GM12873 (cell line): Measurements from ENCODE around the gene CARM1.

Experiments used
- TF ChIP-seq, protein P1 (sequence below): IDR thresholded peaks from 2 replicates; pipeline ENCODE4 v1.5.1; 2012; ENCODE audit warnings: low read depth, mild to moderate bottlenecking, moderate library complexity, low read length, control low read depth; ENCODE audit not compliant: insufficient read depth; ENCODE audit errors: missing control alignments

Gene CARM1

DNA sequence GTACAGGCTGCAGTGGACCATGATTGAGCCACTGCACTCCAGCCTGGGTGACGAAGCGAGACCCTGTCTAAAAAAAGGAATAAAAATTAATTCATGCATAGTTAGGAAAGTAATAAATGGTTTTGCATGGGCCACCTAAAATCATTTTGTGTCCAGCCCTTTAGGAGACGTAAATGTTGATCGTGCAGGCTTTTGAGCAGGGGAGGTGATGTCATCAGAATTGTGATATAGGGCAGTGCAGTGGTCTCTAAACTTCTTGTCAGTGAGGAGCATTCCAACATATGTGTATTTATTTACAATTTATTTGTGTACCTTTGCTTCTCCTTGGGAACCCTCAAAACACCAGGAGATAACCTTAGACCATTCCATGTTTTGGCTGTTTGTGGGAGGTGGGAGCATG lies 92.5 kb downstream of the CARM1 start:
- TF ChIP-seq, protein P1, sequence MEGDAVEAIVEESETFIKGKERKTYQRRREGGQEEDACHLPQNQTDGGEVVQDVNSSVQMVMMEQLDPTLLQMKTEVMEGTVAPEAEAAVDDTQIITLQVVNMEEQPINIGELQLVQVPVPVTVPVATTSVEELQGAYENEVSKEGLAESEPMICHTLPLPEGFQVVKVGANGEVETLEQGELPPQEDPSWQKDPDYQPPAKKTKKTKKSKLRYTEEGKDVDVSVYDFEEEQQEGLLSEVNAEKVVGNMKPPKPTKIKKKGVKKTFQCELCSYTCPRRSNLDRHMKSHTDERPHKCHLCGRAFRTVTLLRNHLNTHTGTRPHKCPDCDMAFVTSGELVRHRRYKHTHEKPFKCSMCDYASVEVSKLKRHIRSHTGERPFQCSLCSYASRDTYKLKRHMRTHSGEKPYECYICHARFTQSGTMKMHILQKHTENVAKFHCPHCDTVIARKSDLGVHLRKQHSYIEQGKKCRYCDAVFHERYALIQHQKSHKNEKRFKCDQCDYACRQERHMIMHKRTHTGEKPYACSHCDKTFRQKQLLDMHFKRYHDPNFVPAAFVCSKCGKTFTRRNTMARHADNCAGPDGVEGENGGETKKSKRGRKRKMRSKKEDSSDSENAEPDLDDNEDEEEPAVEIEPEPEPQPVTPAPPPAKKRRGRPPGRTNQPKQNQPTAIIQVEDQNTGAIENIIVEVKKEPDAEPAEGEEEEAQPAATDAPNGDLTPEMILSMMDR = no peak

DNA sequence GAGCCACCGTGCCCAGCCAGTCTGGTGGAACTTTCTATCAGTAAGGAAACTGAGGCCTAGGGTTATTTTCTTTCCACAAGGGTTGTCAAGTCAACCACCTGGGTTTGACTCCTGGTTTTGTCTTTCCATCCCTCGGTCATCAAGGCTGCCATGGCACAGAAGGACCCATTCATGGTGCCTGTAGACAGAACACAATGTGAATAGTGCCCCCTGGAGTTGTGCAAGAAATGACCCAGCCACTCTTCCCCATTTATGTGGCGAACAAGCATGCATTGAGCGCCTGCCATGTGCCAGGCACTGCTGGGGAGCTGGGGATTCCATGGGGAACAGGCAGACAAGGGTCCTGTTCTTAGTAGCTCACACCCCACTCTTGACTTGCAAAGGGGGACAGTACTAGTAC lies 93.5 kb downstream of the CARM1 start:
- TF ChIP-seq, protein P1 = peak; percentile 31

DNA sequence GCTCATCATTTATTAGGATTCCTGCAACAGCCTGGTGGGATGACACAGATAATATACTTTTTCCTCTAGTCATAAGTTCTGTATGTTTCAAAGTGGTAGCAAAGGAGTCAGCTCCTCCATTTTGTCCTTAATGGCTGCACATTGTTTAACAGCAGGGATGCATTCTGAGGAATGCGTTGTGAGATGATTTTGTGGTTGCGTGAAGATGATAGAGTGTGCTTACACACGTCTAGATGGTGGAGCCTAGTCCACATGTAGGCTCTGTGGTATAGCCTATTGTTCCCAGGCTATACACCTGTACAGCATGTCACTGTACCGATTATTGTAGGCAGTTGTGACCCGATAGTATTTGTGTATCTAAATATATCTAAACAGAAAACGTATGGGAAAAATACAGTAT lies 94.0 kb downstream of the CARM1 start:
- TF ChIP-seq, protein P1 = no peak

DNA sequence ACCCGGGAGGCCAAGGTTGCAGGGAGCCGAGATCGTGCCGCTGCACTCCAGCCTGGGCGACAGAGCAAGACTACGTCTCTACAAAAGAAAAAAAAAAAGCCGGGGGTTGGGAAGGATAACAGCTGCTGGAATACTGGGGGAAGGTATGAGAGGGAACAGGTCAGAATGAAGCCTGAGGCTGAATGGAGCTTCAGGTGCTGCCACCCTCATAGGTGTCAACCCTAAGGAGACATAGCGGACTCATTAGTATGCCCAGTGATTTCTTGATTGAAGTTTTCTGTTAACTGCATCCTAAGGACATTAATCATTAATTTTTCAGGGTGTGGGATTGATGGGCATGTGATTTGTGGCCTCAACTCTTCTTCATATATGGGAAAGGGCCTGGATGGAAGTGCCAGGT lies 95.5 kb downstream of the CARM1 start:
- TF ChIP-seq, protein P1 = no peak

DNA sequence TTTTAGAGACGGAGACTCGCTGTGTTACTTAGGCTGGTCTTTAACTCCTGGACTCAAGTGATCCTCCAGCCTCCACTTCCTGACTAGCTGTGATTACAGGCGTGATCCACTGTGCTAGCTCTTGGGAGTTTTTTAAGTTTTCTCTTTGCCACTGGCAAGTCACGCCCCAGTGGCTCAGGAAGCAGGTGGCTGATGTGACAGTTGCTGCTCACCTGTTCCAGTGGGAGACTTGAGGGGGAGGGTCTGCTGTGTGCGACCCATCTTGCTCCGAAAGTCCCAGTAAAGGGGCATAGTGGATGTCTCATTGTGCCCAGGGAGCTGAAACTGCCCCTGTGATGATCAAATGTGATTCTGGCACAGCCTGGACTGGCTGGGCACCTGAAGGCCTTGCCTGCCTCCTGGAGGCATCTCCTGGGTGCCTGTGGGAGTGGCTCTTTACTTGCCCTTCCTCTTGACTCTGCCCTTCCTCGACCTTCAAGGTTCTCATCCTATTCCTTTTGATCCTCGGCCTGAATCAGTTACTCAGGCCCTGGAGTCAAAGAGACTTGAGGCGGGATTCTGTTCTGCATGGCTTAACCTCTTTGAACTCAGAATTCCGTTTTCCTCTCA lies 97.3 kb downstream of the CARM1 start:
- TF ChIP-seq, protein P1 = peak; percentile 21

DNA sequence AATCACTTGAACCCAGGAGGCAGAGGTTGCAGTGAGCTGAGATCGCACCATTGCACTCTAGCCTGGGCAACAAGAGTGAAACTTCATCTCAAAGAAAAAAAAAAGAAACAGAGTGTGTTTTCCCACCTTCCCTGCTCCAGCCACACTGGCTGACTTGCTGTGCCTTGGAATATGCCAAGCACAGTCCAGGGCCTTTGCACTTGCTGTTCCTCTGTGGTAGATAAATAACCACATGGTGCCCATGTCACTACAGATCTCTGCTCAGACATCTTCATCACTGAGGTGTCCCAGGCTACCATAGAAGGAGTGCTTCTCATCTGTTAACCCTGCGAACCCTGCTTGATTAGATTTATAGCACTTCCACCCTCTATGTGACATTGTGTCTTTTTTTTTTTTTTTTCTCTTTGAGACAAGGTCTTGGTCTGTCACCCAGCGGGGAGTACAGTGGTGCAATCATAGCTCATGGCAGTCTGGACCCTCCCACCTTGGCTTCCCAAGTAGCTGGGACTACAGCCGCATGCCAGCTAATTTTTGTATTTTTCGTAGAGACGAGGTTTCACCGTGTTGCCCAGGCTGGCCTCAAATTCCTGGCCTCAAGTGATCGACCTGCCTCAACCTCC lies 99.9 kb downstream of the CARM1 start:
- TF ChIP-seq, protein P1 = no peak
